ENCODE data around the gene CACNA1D.

DNA sequence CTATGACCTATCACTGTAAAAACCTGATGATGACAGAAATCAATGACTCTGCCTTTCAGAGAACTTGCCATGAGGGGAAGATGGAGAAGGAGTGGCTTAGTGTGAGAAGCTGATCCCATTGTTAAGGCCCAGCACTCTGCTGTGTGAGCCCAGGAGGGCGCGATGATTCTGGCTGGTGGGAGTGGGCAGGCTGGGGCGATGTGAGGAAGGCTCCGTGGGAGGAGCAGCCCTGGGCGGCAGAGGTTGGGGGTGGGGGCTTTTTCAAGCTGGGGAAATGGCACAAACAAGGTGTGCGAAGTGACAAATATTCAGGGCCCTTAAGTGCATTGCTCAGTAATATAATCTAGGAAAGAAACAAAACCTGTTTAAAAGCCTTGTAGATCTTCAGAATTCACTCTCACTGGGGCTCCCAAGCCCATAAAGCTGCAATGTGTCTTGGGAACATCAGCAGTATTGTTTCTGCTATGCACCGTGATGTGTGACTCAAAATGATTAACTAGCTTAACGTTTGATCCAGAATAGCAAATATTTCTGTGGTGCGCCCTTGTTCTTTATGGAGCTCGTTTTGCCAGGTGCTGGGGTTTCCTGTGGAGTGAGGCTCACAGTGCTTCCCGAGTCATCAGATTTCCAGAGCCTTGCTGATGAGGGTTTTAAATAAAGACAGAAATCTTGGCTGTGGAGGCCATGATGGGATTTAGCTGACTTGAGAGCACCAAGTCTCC is 210.8 kb downstream of the CACNA1D start:
- TF ChIP-seq, protein P1, sequence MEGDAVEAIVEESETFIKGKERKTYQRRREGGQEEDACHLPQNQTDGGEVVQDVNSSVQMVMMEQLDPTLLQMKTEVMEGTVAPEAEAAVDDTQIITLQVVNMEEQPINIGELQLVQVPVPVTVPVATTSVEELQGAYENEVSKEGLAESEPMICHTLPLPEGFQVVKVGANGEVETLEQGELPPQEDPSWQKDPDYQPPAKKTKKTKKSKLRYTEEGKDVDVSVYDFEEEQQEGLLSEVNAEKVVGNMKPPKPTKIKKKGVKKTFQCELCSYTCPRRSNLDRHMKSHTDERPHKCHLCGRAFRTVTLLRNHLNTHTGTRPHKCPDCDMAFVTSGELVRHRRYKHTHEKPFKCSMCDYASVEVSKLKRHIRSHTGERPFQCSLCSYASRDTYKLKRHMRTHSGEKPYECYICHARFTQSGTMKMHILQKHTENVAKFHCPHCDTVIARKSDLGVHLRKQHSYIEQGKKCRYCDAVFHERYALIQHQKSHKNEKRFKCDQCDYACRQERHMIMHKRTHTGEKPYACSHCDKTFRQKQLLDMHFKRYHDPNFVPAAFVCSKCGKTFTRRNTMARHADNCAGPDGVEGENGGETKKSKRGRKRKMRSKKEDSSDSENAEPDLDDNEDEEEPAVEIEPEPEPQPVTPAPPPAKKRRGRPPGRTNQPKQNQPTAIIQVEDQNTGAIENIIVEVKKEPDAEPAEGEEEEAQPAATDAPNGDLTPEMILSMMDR (IDR thresholded peaks at IDR 0.05) = no peak
- TF ChIP-seq POLR2AphosphoS5 (IDR thresholded peaks at IDR 0.05) = no peak
- no peak for TF ChIP-seq POLR2A (IDR thresholded peaks at IDR 0.05)
- no peak for TF ChIP-seq EP300 (IDR thresholded peaks at IDR 0.05; ENCODE audit: low read depth)
